Tibial artery (tissue), 4 donors: ENCODE measurements around the gene CEP78.

Source experiments
- DNase-seq, 2 donors: peaks; one replicate each; pipeline ENCODE4 v3.0.0-alpha.2; 2019
- H3K27ac ChIP-seq, 2 donors: fragments of 200-600 bp; sonication (generic) in 1 of 2; 1 replicate in 1 of 2; 2 replicates in 1 of 2; pipeline ENCODE4 v1.5.1; 2018 to 2019; ENCODE audit warnings: mild to moderate bottlenecking in 1 of 2
- H3K27me3 ChIP-seq, 2 donors: fragments of 200-600 bp; sonication (generic) in 1 of 2; one replicate each; pipeline versions ENCODE4 v1.5.1 to v1.6.0; 2016 to 2019
- H3K36me3 ChIP-seq, 3 donors: fragments of 200-600 bp; sonication (generic) in 2 of 3; one replicate each; pipeline ENCODE4 v1.5.1; 2016 to 2019; ENCODE audit warnings: mild to moderate bottlenecking in 2 of 3
- H3K4me1 ChIP-seq, 4 donors: fragments of 200-600 bp; sonication (generic) in 2 of 4; 1 replicate in 3 of 4; 2 replicates in 1 of 4; pipeline ENCODE4 v1.5.1; 2016 to 2019
- H3K4me3 ChIP-seq, 2 donors: fragments of 200-600 bp; sonication (generic) in 1 of 2; 1 replicate in 1 of 2; 2 replicates in 1 of 2; pipeline ENCODE4 v1.5.1; 2018 to 2019; ENCODE audit warnings: mild to moderate bottlenecking in 2 of 2
- H3K9me3 ChIP-seq, 3 donors: fragments of 200-600 bp; sonication (generic) in 1 of 3; one replicate each; pipeline ENCODE4 v1.5.1; 2016 to 2019
- intact Hi-C: fragments of 100-400 bp; cut with DNase I; formaldehyde crosslinking; loops from one replicate; pipeline ENCODE4 v1.15.0; 2023; ENCODE audit warnings: low total_unique reads
- TF ChIP-seq, protein P1 (sequence below), 2 experiments: fragments of 200-600 bp in 1 of 2; fragments of 450-650 bp in 1 of 2; IDR thresholded peaks; one replicate each; pipeline ENCODE4 v1.5.1; 2017 to 2019; ENCODE audit warnings: antibody characterized with exemption in 2 of 2, mild to moderate bottlenecking in 1 of 2, moderate library complexity in 1 of 2

Gene CEP78

DNA sequence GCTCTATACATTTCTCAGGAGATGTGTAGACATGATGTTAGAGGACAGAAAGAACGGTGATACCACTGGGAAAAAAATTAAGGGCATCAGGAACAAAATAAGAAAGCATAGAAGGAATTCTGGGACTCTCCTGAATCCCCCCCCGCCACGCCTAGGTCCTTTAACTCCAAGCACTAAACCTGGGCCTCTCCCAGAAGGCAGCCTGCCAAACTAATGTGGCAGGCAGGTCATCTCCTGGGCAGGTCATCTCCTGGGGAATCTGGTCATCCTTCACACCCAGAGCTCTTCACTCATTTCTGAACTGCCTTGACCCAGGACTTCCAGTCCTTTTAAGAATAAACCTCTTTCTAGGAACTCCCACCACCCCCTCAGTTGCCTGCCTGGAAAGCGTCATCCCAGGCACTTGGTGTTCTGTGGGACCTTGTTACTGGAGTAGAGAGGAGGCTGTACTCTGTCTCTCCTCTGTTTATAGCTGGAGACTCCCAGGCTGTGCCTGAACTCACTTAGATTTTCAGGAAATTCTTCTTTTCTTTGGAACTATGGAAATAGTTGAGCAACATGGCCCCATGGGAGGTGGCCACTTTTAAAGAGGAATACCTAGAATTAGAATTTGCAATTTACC lies 85.1 kb downstream of the CEP78 start:
- H3K27me3 ChIP-seq: no peaks in the 10 kb centered on the region
- no peaks in the 10 kb centered on the region for H3K36me3 ChIP-seq
- no peak overlapping the region for H3K27ac ChIP-seq
- TF ChIP-seq, protein P1, sequence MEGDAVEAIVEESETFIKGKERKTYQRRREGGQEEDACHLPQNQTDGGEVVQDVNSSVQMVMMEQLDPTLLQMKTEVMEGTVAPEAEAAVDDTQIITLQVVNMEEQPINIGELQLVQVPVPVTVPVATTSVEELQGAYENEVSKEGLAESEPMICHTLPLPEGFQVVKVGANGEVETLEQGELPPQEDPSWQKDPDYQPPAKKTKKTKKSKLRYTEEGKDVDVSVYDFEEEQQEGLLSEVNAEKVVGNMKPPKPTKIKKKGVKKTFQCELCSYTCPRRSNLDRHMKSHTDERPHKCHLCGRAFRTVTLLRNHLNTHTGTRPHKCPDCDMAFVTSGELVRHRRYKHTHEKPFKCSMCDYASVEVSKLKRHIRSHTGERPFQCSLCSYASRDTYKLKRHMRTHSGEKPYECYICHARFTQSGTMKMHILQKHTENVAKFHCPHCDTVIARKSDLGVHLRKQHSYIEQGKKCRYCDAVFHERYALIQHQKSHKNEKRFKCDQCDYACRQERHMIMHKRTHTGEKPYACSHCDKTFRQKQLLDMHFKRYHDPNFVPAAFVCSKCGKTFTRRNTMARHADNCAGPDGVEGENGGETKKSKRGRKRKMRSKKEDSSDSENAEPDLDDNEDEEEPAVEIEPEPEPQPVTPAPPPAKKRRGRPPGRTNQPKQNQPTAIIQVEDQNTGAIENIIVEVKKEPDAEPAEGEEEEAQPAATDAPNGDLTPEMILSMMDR (IDR thresholded peaks at IDR 0.05): no peak
- intact Hi-C loops: no loop called here
- no peaks in the 10 kb centered on the region for H3K9me3 ChIP-seq
- H3K4me1 ChIP-seq: peaks cover 0 to 5% (median 0%) of the 10 kb centered on the region in 4 donors
- peak in 1 of 2 donors; percentile 19 for DNase-seq
- H3K4me3 ChIP-seq: no peak overlapping the region

DNA sequence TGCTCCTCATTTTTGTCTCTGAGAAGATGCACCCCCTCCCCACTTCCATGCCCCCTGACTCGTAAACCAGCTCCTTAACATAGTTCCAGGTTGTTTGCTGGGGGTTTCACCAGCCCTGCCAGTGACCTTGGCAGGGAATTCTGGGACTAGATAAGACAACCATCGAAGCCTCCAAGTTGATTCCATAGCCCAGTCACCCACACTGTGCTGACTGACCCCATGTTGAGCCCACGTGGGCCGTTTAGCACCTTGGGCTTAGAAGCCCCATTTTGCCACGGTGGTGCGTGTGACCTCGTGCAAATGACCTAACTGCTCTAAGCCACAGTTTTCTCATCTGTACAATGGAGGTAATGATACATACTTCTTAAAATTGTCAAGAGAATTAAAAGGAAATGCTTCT lies 85.6 kb downstream of the CEP78 start:
- Histone ChIP-seq H3K4me1 (peaks cover 0 to 5% (median 0%) of the 10 kb centered on the region in 4 donors), H3K27ac (no peak overlapping the region), H3K9me3 (no peaks in the 10 kb centered on the region), H3K27me3 (no peaks in the 10 kb centered on the region), H3K36me3 (no peaks in the 10 kb centered on the region), H3K4me3 (no peak overlapping the region)
- TF ChIP-seq, protein P1 (IDR thresholded peaks at IDR 0.05): no peak
- intact Hi-C loops: no loop called here
- peak in 1 of 2 donors; percentile 9 for DNase-seq

DNA sequence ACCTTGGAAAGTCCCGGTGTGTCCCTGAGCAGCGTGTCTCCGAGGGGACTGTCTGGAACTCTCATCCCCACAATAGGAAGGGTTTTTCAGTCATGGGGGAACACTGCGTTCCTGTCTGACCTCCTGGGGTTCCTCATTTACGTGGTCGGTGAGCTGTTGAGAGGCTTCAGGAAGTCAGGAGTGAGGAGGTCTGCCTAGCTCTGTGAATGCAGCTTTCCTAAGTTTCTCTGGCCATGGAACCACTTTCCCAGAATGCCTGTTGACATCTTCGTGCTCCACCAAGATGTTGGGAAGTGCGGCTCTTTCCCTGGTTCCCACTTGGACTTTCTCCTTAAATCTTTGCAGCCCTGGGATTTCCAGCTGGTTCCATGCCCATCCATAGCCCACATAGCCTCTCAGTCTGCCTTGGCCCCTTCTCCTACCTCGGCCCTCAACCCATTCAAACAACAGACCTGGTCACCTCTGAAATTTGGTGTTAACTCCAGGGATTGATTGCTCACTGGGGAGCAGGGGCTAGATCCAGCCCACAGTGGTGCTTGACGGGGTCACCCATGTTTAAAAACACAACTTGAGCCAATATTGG lies 88.3 kb downstream of the CEP78 start:
- Histone ChIP-seq H3K27me3 (no peaks in the 10 kb centered on the region), H3K36me3 (no peaks in the 10 kb centered on the region), H3K4me3 (no peak overlapping the region), H3K4me1 (peaks cover 0 to 3% (median 0%) of the 10 kb centered on the region in 4 donors), H3K9me3 (no peaks in the 10 kb centered on the region), H3K27ac (no peak overlapping the region)
- TF ChIP-seq, protein P1 (IDR thresholded peaks at IDR 0.05): no peak
- intact Hi-C loops: no loop called here
- DNase-seq: peak in 1 of 2 donors; percentile 51

DNA sequence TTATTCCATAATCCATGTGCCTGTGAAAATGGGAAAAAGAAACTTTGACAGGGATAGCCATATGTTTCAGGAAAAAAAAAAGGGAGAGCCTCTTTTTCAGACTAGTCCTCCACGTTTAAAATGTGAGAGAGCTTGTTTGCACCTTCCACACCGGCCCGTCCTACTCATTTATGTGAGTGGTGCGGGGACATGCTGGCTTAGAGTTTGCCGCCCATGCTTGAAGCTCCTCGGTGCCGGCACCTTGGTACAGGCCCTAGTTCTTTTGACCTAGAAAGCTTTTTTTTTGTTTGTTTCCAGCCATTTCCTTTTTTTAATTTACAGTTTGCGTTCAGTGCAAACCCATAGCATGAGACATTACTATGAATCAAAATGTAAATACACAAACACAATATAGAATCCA lies 88.8 kb downstream of the CEP78 start:
- Histone ChIP-seq H3K36me3 (no peaks in the 10 kb centered on the region), H3K27ac (no peak overlapping the region), H3K4me1 (no peaks in the 10 kb centered on the region), H3K9me3 (no peaks in the 10 kb centered on the region), H3K4me3 (no peak overlapping the region), H3K27me3 (no peaks in the 10 kb centered on the region)
- peak in 1 of 2 donors; percentile 13 for DNase-seq
- intact Hi-C loops: no loop called here
- TF ChIP-seq, protein P1 (IDR thresholded peaks at IDR 0.05): no peak

DNA sequence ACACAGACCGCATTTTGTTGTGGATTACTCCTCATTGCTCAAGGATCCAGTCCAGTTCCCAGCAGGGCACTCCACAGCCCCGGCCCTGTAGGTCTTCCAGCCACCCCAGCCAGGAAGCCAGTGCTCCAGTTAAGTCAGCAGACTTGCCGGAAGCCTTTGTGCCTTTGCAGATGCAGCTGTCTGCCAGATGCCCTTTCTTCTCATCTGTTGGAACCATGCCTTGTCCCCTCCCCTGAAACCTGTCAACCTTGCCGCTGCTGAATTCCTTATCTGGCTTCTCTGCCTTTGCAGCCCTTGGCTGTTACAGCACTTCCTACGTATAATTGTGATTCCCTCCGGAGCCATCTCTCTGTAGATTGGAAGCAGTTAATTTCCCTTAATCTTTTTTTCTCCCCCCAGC lies 89.5 kb downstream of the CEP78 start:
- H3K4me3 ChIP-seq: no peak overlapping the region
- no peaks in the 10 kb centered on the region for H3K27me3 ChIP-seq
- no peaks in the 10 kb centered on the region for H3K36me3 ChIP-seq
- H3K4me1 ChIP-seq: no peaks in the 10 kb centered on the region
- peak in 1 of 2 donors; percentile 37 for DNase-seq
- no peak overlapping the region for H3K27ac ChIP-seq
- H3K9me3 ChIP-seq: no peaks in the 10 kb centered on the region
- intact Hi-C loops: no loop called here
- TF ChIP-seq, protein P1 (IDR thresholded peaks at IDR 0.05): no peak
